Type B pancreatic cell (in vitro differentiated cells): ENCODE data around the gene LRMDA. TPM values are rescaled to one million over a fixed set of nuclear protein-coding genes. Genes with fewer than 3 reads are reported as not detected.

Experiments
- DNase-seq: peaks from one replicate; pipeline ENCODE4 v3.0.0; 2021; ENCODE audit warnings: mixed read lengths; ENCODE audit not compliant: unreplicated experiment; ENCODE audit errors: extremely low spot score
- H3K27ac Mint-ChIP-seq: 2 replicates; pipeline ENCODE4 v1.8.0; 2021; ENCODE audit warnings: mild to moderate bottlenecking, mixed read lengths
- H3K27me3 Mint-ChIP-seq: 2 replicates; pipeline ENCODE4 v1.8.0; 2021; ENCODE audit warnings: mixed read lengths
- H3K36me3 Mint-ChIP-seq: 2 replicates; pipeline ENCODE4 v1.8.0; 2021; ENCODE audit warnings: mixed read lengths
- H3K4me1 Mint-ChIP-seq: one replicate; pipeline ENCODE4 v1.8.0; 2021; ENCODE audit warnings: mixed read lengths; ENCODE audit not compliant: unreplicated experiment
- H3K4me3 Mint-ChIP-seq: 2 replicates; pipeline ENCODE4 v1.8.0; 2021; ENCODE audit warnings: mild to moderate bottlenecking, mixed read lengths
- H3K9me3 Mint-ChIP-seq: 2 replicates; pipeline ENCODE4 v1.8.0; 2021; ENCODE audit warnings: mixed read lengths
- CTCF ChIP-seq: fragments of 200-600 bp; sonication (generic); conservative IDR thresholded peaks from 2 replicates; pipeline ENCODE4 v1.5.0; 2021; ENCODE audit warnings: antibody characterized with exemption, mild to moderate bottlenecking
- total RNA-seq: library from RNA; stranded (reverse); gene quantifications from 2 replicates; pipeline ENCODE4 v1.2.1, GENCODE V29; 2021; ENCODE audit warnings: low replicate concordance

Gene LRMDA
- total RNA-seq, 1 donor from 2014 or later = 2.0 TPM

DNA sequence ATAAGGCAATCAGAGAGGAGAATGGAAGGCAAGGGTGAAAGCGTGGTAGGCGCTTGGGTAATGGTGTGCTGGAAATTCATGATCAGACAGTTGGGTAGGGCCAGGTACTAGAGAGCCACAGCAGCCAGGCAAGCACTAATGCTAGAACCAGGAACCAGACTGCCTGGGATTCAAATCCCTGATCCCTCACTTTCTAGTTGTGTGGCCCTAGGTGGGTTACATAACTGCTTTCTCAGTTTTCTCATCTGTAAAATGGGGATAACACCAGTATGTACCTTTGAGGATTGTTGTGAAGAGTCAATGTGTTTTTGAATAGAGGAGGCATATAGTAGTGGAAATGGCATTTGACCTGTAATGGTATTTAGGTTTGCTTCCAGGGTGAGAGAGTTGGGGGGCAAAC, 225.9 kb downstream of the LRMDA start:
- peaks cover 70% of the 10 kb centered on the region for H3K27me3 Mint-ChIP-seq

GRCh38 chr10:75658036-75658435, 226.6 kb downstream of the LRMDA start:
- Mint-ChIP-seq H3K4me3 (no peak overlapping the region), H3K36me3 (no peaks in the 10 kb centered on the region), H3K4me1 (peaks cover 36% of the 10 kb centered on the region), H3K27me3 (peaks cover 67% of the 10 kb centered on the region), H3K9me3 (peaks cover 4% of the 10 kb centered on the region), H3K27ac (no peak overlapping the region)
- no peak for TF ChIP-seq CTCF
- DNase-seq = no peak

More for the DNA sequence above, 225.9 kb downstream of the LRMDA start:
- no peak for TF ChIP-seq CTCF
- Mint-ChIP-seq H3K4me1 (peaks cover 37% of the 10 kb centered on the region), H3K27ac (no peak overlapping the region), H3K4me3 (no peak overlapping the region), H3K36me3 (no peaks in the 10 kb centered on the region), H3K9me3 (peaks cover 4% of the 10 kb centered on the region)
- DNase-seq = no peak

DNA sequence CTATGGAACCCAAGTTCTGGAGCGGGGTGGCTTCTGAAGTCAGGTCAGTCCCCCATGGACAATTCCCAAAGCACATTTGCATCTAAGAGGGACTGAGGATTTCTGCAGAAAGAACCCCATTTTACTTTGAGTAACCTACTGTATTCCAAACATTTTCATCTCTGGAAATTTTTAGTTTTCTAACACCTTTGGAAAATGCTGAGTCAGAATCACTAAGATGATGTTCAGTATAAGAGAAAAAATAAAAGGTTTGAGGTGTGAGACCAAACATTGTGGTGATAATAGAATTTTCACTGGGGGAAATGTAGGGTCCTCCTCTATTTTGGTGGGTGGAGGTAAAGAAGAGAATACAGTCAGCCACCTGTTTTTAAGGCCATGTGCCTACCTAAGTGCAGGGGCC, 227.1 kb downstream of the LRMDA start:
- Mint-ChIP-seq H3K4me3 (no peak overlapping the region), H3K27ac (no peak overlapping the region), H3K9me3 (peaks cover 4% of the 10 kb centered on the region), H3K36me3 (no peaks in the 10 kb centered on the region), H3K27me3 (peaks cover 67% of the 10 kb centered on the region), H3K4me1 (peaks cover 36% of the 10 kb centered on the region)
- TF ChIP-seq CTCF = no peak
- DNase-seq = no peak

- no peak overlapping the region for H3K4me3 Mint-ChIP-seq
- peaks cover 33% of the 10 kb centered on the region for H3K4me1 Mint-ChIP-seq
- no peak for DNase-seq
- H3K9me3 Mint-ChIP-seq = peaks cover 4% of the 10 kb centered on the region
- TF ChIP-seq CTCF = no peak
- peaks cover 67% of the 10 kb centered on the region for H3K27me3 Mint-ChIP-seq
- no peaks in the 10 kb centered on the region for H3K36me3 Mint-ChIP-seq
- no peak overlapping the region for H3K27ac Mint-ChIP-seq
These were observed 227.5 kb downstream of the LRMDA start for GRCh38 chr10:75658915-75659314.

DNA sequence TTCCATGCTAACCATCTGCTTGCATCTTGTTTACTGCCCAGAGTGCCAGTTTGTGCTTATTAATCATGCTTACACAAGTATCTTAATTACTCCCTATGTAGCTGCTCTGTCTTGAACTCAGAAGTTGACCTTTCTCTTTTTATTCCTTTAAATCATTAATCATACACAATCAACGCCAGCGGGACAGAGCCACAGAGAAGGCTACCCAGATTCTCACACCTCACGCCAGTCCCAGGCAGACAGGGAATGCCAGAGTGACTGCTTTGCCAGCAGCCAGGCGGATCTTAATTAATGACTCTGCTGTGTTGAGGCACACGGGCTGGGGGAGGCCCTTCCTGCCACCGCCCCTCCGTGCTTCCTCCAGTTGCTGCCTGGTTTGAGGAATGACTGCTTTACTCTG, 229.4 kb downstream of the LRMDA start:
- Mint-ChIP-seq H3K27ac (no peak overlapping the region), H3K36me3 (no peaks in the 10 kb centered on the region), H3K27me3 (peaks cover 71% of the 10 kb centered on the region), H3K9me3 (peaks cover 8% of the 10 kb centered on the region), H3K4me1 (peaks cover 32% of the 10 kb centered on the region), H3K4me3 (peak overlapping the region; percentile 21)
- DNase-seq = no peak
- TF ChIP-seq CTCF = no peak

DNA sequence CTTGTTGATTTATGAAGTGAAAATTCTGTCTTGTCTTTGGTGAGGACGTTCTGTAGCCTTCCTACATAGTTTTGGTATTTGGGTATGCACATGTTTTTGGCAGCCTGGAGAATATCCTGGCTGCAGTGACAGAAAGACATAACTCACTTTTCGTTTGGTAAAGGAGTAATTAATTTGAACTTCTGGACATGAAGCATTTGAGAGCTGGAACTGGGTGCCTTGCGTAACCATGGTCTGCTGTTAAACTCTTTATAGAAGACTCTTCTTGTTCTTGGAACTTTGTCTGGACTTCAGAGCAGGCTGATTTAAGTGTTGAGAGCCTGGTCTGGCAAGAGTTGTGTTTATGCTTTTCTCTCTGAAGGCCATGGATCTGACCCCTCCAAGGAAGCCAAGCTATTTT, 231.3 kb downstream of the LRMDA start:
- Mint-ChIP-seq H3K36me3 (no peaks in the 10 kb centered on the region), H3K9me3 (peaks cover 4% of the 10 kb centered on the region), H3K27ac (no peak overlapping the region), H3K4me3 (no peak overlapping the region), H3K4me1 (peaks cover 27% of the 10 kb centered on the region), H3K27me3 (peaks cover 54% of the 10 kb centered on the region)
- no peak for TF ChIP-seq CTCF
- no peak for DNase-seq
